T-helper 1 cell treated with Interleukin-12 subunit alpha and Interleukin-12 subunit beta and Interleukin-4 antibody, amounts not matched to agents 30 ng/mL and 1 ng/mL, for 36 hours (primary cell): ENCODE data around the gene ZNF880. TPM values are rescaled to one million over a fixed set of nuclear protein-coding genes. Genes with fewer than 3 reads are reported as not detected.

Experiments used
- total RNA-seq: library from RNA; stranded (reverse); gene quantifications from 2 replicates; pipeline ENCODE4 v1.2.3, GENCODE V29; 2022

ZNF880 gene
- total RNA-seq, 1 donor from 2014 or later, result 7.6 TPM

Other genes with a start within 250 kb of the ZNF880 start
- 4.8 and 5.1 TPM in 2 replicates for gene ZNF616, start 230.0 kb upstream of the ZNF880 start, total RNA-seq
- gene ZNF836, start 198.3 kb upstream of the ZNF880 start, total RNA-seq, result 15.4 and 17.5 TPM in 2 replicates
- 203 and 217 TPM in 2 replicates for gene PPP2R1A, start 179.9 kb upstream of the ZNF880 start, total RNA-seq
- 15.9 and 18.4 TPM in 2 replicates for gene ZNF766, start 100.3 kb upstream of the ZNF880 start, total RNA-seq
- gene ZNF480, start 72.8 kb upstream of the ZNF880 start, total RNA-seq, result 12.0 and 16.2 TPM in 2 replicates
- gene ZNF610, start 33.7 kb upstream of the ZNF880 start, total RNA-seq, result 0.39 and 0.73 TPM in 2 replicates
- 12.4 and 14.1 TPM in 2 replicates for gene ZNF528, start 27.9 kb downstream of the ZNF880 start, total RNA-seq
- gene ZNF534, start 59.2 kb downstream of the ZNF880 start, total RNA-seq, result not detected in 2 replicates
- 0.22 and 0.37 TPM in 2 replicates for gene ZNF578, start 83.6 kb downstream of the ZNF880 start, total RNA-seq
- 27.4 and 28.2 TPM in 2 replicates for gene ZNF808, start 157.7 kb downstream of the ZNF880 start, total RNA-seq
- gene ZNF701, start 200.4 kb downstream of the ZNF880 start, total RNA-seq, result 26.8 and 29.1 TPM in 2 replicates